Fibroblast of skin of scalp (primary cell): ENCODE measurements around the gene ZNF579.

Experiments
- DNase-seq: peaks from one replicate; pipeline ENCODE4 v3.0.0-alpha.2; 2013

Gene ZNF579

DNA sequence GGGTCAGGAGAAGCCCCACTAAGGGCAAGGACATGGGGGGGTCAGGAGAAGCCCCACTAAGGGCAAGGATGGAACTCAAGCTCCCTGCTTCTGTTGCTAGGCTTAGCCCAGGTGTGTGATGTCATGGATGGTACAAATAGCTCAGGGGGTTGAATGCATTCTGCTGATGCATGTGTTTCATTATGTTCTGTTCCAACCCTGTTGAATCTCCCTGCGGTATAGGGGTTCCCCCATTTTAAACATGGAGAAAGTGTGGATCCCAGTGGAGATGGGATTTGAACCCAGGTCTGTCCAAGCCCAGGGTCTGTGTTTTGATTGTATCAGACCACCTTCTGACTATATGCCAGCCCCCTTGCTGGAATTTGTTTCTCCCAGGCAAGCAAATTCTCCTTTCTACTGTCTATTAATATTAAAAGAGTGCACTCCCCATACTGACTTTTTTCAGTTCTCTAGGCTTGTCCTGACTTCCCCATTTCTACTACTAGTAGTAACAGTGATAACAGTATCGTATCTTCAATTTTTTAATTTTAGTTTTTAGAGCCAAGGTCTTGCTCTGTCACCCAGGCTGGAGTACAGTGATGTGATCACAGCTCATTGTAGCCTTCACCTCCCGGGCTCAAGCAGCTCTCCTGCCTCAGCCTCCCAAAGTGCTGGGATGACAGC lies 31.5 kb upstream of the ZNF579 start:
- no peak for DNase-seq

DNA sequence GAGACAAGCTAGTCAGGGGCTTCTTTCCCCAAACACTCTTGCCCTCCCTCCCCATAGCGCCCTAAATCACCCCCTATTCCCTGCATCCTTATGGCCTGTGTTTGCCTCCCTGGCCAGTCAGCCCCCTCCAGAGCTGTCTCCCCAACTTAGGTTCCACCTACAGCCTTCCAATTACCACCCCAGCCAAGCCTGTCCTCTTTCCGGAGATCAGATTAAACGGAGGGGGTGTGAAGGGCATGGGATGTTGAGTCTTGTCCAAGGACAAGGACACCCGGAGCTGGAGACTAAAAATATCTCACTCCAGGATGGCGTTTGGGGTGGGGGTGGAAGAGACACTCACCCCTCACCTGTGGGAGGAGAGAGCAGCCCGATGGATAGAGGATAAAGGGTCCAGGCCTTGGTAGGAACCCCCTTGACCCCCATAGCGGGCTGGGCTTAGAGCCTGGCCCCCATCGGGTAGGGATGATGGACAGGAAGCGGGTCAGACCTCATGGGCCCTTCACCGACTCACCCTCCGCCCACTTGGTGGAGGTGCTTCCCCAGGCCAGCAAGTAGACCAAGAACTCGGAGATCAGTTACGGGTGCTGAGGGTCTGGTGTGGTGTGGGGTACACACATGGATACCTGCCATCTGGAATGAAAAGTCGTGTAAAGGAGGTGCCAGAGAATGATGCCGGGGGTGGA lies 30.8 kb upstream of the ZNF579 start:
- DNase-seq, result no peak

DNA sequence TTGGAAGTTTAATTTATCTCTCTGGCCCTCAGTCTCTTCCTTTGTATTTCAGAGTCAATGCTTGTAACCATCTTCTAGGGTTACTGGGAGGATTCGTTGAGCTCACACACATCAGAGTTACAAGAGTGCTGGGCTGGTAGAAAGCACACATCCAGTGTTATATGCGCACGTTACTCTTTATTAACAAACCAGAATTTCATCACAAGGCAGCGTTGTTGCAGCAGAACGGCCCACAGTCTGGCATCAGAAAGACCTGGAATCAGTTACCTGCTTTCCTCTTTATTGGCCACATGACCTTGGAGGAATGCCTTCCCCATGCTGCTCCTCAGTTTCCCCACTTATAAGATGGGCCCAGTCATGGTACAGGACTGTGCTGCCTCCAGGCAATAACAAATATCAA lies 28.7 kb upstream of the ZNF579 start:
- no peak for DNase-seq

DNA sequence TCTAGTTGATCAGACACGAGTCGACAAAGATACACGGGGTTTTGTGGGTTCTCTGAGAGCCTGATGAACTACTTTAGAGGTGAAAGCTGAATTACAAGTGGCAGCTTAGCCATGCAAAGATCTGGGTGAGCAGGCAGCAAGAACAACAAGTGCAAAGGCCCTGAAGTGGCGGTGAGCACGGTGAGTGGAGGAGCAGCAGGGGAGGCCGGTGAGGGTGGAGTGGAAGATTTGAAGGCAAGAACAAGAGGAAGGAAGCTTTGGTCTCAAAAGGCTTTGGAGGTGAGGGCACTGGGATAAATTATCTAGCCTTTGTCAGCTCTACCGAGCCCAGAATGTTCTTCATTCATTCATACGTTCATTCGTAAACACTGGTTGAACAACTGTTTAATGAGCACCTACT lies 26.2 kb upstream of the ZNF579 start:
- DNase-seq, result no peak

DNA sequence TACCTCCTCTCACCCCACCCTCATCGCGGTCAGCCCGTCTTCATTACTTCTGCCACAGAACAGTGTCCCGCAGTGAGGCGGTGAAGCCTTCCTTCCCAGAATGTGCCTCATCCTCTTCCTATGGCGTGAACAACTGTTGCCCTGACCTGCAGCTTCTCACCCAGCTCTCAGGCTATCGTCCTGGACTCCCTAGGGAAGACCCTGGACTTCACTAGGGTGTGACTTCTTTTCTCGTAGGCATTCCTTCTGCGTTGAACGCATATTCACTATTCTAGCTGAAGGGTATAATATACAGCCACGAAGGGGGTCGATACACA lies 25.8 kb upstream of the ZNF579 start:
- DNase-seq, result no peak

DNA sequence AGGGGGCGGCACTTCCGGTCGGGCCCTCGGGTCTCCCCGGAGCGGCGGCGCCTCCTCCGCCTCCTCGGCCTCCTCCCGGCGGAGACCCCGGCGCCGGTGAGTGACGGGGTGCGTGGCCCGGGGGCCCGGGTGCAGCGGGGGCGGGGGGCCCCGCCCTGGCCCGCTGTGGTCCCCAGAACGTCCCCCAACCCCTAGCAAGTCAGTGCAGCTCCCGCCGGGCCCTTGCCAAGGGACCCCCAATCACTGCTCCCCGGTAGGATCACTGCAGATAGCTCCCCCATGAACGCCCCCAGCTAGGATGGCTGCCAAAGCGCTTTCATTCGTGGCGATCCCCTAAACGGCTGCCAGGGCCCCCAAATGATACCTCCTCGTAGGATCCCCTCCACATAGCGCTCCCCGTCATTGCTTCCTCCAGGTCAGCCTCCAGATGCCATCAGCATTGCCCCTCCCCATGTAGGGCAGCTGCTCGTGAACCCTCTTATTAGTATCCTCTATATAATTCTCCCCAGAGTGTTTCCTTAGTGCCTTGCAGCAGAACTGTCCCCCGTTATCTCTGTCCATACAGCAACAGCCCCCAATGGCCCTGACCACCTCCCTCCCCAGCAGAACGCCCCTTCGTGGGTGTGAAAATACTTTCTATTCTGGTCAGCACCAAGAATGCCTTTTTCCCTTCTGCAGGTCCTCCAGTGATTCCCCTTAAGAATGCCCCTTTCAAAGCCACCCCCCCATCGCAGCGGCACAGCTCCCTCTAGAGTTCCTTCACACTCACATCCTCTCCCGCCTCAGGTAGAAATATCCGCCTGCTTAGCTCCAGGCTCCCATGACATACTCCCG lies 25.2 kb upstream of the ZNF579 start, which contains the start of gene ZNF865:
TSS of gene ZNF865 (plus strand) at position 11 of the 834 bp plus-strand sequence. CDS start 7,972 bp downstream, outside the sequence.
- peak; percentile 85 for DNase-seq

DNA sequence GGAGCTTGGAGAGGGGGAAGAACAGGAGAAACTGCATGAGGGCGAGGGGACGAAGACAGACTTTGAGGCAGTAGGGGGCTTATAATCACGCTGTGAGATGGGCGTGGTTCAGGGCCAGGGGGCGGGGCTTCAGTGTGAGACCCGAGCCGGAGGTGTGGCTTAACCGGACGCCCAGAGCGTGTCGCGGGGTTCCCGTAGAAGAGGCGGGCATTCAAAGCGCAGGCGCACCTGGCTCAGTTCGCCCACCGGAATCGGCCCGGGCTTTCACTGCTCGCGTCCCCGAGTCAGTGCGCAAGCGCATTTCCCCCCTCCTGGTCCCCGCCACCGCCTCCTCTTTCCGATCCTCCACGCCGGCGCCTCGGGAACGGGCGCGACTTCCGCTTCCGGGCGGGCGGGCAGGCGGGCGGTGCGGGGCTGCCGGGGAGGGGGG lies 24.6 kb upstream of the ZNF579 start:
- DNase-seq, result peak; percentile 98

DNA sequence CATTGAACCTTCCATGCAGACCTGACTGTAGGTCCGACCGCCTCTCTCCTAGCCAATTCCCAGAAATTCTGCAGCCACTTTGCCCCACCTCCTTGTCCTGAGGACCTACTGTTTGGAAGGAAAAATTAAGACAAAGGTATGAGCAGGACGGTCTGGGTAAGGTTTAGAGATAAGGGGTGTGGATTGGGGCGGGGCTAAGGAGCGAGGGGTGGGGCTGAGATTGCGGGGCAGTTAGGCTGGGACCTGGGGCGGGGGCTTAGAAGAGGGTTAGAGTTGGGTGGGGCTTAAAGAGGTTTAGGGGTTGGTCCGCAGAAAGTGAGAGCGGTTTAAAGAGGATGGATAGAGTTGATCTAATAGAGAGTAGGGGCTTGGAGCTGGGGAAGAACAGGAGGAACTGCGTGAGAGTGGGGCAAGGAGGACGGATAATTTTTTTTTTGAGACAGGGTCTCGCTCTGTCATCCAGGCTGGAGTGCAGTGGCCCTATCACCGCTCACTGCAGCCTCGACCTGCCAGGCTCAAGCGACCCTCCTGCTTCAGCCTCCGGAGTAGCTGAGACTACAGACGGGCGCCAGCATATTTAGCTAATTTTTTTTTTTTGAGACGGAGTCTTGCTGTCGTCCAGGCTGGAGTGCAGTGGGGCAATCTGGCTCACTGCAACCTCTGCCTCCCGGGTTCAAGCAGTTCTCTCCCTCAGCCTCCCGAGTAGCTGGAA lies 23.1 kb upstream of the ZNF579 start:
- no peak for DNase-seq

DNA sequence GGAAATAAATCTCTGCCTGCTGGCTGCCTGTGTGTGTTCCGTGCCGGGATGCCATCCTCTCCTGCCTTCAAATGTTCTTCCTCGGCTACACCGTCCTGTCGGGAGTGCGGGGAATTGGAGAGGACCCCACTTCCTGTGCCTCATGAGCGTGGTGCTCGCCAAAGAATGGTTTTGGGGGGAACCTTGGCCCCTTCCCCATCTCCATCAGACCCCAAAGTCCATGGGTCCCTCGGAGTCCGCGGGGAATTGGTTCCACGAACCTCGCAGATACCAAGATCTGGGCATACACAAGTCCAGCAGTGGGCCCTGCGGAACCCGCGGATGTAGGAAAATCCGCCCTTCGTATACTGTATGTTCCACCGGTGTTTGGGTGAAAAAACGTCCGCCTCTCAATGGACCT lies 22.5 kb upstream of the ZNF579 start:
- DNase-seq, result no peak

DNA sequence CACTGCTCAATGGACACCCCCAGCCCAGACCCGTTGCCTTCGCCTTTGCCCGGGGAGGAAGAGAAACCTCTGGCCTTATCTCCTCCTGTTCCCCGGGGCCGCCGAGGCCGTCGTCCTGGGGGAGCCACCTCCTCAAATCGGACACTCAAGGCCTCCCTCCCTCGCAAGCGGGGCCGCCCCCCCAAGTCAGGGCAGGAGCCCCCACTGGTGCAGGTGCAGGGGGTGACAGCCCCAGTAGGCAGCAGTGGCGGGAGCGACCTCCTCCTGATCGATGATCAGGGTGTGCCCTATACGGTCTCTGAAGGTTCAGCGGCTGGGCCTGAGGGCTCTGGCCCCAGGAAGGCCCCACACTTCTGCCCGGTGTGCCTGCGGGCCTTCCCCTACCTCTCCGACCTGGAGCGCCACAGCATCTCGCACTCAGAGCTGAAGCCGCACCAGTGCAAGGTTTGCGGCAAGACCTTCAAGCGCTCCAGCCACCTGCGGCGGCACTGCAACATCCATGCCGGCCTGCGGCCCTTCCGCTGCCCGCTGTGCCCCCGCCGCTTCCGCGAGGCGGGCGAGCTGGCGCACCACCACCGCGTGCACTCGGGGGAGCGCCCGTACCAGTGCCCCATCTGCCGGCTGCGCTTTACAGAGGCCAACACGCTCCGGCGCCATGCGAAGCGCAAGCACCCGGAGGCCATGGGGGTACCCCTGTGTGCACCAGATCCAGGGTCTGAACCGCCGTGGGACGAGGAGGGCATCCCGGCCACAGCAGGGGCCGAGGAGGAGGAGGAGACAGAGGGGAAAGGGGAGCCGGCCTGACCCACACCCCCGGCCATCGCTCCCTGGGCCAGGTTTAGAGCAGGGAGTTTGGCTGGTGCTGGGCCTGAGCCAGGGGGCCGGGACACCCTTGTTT lies 21.7 kb upstream of the ZNF579 start:
- DNase-seq, result no peak

DNA sequence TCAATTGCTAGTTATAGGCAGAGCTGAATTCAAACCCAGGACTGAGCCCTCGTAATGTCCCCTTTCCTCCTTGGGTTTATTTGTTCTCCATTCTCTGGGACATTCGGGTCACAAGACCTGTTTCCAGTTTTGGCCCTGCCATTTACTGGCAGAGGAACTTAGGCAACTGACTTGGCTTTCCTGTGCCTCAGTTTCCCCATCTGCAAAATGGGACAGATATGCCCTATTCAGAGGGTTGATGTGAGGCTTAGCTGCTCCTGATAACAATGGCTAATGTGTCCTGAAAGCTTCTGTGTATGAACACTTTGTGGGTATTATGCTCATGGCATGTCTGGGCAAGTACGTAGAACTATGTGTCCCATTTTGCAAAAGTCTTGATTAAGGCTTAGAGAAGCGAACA lies 20.4 kb upstream of the ZNF579 start:
- no peak for DNase-seq

DNA sequence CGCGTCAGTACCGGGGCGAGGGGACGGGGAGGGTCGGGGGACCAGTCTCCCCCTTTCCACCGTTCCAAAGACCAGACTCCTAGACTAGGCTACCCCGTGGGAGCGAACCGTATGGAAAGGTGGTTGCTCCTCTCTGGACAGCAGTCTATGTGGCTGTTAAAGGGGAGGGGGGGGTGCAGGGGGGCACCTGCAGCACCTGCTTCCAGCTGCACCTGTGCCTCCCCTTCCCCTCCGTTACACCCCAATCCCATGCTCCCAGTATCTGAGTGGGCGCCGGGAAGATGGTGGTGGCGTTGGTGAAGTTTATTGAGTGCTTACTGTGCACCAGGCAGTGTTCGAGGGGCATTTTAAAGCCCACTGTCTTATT lies 20.0 kb upstream of the ZNF579 start:
- no peak for DNase-seq

DNA sequence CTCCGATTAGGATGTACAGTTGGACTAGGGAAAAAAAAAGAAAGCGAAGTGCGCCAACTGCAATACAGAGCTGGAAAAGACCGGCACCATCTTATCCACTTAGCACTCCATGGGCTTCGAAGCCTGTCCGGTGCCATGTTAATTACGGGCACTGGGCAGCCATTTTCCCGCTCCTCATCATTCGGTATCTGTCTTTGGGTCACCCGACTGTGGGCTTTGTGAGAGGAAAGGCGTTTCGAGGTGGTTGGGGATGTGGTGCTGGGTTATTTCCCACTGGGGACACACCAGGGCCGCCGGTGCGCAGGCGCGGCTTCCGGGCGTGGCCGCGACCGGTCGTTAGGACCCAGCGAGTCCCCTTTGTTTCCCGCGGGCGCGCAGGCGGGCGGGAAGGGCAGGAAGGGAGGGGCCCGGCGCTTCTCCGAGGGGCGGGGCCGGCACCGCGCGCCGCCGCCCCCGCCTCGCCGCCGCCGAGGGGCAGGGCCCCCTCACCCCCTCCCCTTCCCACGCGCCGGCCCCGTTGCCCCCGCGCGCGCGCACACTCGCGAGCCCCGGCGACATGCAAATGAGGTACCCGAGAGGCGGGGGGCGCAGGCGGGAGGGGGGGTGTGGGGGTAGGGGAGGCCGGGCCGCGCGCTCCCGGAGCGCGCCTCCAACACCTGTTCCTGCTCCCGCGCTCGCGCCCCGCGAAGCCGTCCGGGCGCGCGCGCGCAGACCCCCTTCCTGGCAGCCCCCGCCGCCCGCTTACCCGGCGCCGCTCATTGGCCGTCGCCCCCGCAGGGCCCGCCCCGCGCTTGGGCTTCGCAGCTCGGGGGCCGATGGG lies 19.4 kb upstream of the ZNF579 start, which contains the start of gene ZNF524:
TSS of gene ZNF524 (plus strand) at position 447 of the 820 bp plus-strand sequence. CDS start 1,825 bp downstream, outside the sequence.
- peak; percentile 89 for DNase-seq

DNA sequence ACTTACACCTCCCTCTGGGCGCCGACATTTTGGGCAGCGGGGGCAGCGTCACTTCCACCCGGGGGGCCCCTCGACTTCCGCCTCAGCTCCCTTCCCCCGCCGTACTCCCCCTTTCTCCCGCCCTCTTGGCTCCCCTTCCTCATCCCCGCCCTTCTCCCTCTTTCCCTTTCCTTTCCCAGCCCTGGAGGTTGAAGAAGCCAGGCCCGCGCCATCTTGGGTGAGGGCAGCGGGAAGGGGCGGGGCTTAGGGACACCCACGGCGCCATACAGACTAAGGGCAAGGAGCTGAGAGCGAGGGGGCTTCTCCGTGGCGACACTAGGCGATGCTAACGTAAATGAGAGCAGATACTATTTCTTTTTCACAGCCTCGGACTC lies 18.8 kb upstream of the ZNF579 start, which contains the start of gene FIZ1:
TSS of gene FIZ1 (minus strand) at position 50 of the 374 bp plus-strand sequence. CDS start 1,652 bp downstream, outside the sequence.
- peak; percentile 100 for DNase-seq

DNA sequence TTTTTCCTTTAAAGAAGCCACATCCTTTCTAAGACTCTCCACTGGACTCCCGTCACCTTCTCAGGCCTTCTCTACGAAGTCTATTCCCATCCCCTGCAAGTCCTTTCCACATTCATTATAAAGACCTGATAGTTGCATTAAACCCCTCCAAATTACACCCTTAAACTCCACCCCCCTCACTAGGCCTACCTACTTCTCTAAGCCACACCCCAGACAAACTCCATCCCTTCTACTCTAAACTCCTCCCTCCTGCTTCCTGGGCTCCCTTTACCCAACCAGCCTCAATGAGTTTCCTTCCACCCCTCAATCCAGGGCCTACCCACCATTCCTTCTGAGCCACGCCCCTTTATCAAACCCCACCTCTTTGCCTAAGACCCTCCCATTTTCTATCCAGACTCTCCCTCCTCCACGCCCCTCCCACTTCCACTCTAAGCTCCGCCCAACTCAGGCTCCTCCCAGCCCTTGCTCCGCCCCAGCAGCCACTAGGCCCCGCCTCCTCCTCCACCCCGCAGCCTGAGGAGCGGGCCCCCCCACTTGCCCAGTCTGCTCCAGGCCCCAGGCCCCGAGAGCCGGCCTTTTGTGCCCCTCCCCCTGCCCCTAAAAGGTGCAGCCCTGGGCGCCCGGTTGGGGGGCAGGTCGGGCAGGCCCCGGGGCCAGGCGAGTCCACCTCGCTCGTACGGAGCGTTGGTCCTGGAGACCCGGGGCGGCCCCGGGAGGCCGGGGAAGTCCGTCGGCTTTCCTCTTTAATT lies 18.2 kb upstream of the ZNF579 start:
- DNase-seq, result peak; percentile 97

DNA sequence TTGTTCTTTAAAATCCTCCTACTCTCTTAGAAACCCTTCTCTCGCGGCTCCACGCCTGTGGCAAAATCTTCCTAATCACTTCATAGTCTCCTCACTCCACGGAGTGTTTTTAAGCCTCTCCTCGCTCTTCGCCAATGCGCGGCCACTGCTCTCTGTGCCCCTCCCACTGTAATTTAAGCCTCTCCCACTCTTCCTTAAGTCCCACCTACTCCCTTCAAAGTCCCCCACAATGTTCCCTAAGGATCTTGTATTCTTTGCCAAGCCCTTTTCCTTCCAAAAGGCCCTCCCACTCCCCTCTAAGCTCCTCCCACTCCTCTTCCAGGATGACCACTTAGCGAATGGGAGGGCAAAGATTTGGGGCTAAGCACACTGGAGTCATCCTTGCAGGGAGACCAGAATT lies 17.4 kb upstream of the ZNF579 start:
- no peak for DNase-seq

DNA sequence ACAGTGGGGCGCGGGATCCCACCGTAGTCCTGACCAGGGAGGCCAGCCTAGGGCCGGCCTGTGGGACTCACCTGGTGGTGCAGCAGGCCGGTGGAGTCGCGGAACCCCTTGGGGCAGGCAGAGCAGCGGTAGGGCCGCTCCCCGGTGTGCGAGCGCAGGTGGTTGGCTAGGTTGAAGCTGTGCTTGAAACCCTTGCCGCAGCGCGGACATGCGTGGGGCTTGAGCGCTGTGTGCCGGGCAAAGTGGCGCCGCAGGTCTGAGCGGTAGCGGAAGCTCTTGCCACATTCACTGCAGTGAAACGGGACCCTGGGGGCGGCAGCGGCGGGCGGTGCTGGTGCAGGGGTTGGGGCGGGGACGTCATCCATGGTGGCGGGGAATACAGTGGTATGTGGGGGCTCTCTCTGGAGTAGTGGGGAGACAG lies 16.9 kb upstream of the ZNF579 start:
- no peak for DNase-seq

DNA sequence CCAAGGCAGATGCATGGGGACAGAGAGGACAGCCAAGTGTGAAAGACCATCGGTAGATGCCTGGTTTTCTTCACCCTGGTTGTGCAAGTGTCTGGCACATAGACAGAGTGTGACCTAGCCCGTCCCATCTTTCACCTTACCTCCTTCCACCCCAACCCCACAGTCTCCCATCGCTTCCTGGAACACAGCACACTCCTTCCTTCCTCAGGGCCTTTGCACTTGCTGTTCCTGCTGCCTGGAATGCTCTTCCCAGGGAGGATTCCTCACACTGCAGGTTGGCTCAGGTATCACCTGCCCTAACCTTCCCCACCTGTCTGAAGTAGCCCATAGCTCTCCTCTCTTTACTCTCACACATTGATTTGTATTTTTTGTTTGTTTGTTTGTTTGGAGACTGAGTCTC lies 15.7 kb upstream of the ZNF579 start:
- DNase-seq, result no peak

DNA sequence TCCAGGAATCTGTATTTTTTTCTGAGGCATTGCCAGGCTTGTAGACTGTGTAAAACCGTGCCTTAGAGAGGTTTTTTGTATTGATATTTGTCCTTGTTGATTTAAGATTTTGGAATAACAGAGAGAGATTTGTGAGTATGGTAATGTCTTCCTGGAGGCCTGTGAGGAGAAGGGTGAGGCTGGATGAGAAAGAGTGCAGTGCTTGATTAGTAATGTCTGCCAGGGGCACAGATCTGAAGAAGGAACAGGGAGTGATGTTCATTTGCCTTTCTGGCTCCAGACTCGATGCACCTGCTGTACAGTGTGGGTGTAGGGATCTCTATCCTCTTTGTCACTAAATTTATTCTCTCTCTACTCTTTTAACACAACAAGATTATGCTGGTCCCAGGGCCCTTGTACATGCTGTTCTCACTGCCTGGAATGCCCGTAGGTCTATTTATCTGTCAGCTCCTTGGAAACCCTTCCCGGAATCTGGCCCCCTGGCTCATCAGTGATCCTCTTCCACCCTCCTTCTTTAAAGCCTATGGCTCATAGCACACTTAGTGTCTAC lies 14.4 kb upstream of the ZNF579 start:
- no peak for DNase-seq
